SK-N-SH treated with all-trans-retinoic acid at 6 μM for 48 hours (cell line): ENCODE measurements around the gene PCLO.

Experiments
- ATAC-seq: fragments of 200-7000 bp; cut with Tn5 transposase; 3 replicates; pipeline ENCODE4 v1.9.1; 2020; ENCODE audit warnings: mild to moderate bottlenecking, moderate library complexity
- ARNTL ChIP-seq: fragments of 450-650 bp; formaldehyde crosslinking; IDR thresholded peaks from 2 replicates; pipeline ENCODE4 v1.5.0; 2020; ENCODE audit warnings: low read depth, mild to moderate bottlenecking, moderate library complexity, borderline replicate concordance
- CREB5 ChIP-seq: fragments of 250-450 bp; sonication (Bioruptor Pico); IDR thresholded peaks from 2 replicates; pipeline ENCODE4 v1.5.1; 2020; ENCODE audit warnings: low read depth, mild to moderate bottlenecking, moderate library complexity
- CSDC2 ChIP-seq: fragments of 250-450 bp; sonication (Bioruptor Pico); IDR thresholded peaks from 2 replicates; pipeline ENCODE4 v1.5.0; 2020; ENCODE audit warnings: mild to moderate bottlenecking, moderate library complexity
- CSRNP3 ChIP-seq: fragments of 250-450 bp; sonication (Bioruptor Pico); IDR thresholded peaks from 2 replicates; pipeline ENCODE4 v1.5.1; 2021; ENCODE audit warnings: mild to moderate bottlenecking, moderate library complexity
- ESRRG ChIP-seq: fragments of 250-450 bp; sonication (Bioruptor Pico); IDR thresholded peaks from 2 replicates; pipeline ENCODE4 v1.6.1; 2021; ENCODE audit warnings: mild to moderate bottlenecking
- GLIS3 ChIP-seq: fragments of 250-450 bp; sonication (Bioruptor Pico); IDR thresholded peaks from 2 replicates; pipeline ENCODE4 v1.5.0; 2020; ENCODE audit warnings: mild to moderate bottlenecking, moderate library complexity
- ISL1 ChIP-seq: fragments of 250-450 bp; sonication (Bioruptor Pico); IDR thresholded peaks from 2 replicates; pipeline ENCODE4 v2.1.2; 2022; ENCODE audit warnings: mild to moderate bottlenecking, moderate library complexity
- OSR1 ChIP-seq: fragments of 250-450 bp; sonication (Bioruptor Pico); IDR thresholded peaks from 2 replicates; pipeline ENCODE4 v1.8.0; 2022; ENCODE audit warnings: moderate library complexity, mild to moderate bottlenecking, inconsistent platforms
- PATZ1 ChIP-seq: fragments of 250-450 bp; sonication (Bioruptor Pico); IDR thresholded peaks from 2 replicates; pipeline ENCODE4 v1.8.0; 2020; ENCODE audit warnings: mild to moderate bottlenecking, moderate library complexity, borderline replicate concordance
- POU6F1 ChIP-seq: fragments of 250-450 bp; sonication (Bioruptor Pico); IDR thresholded peaks from 2 replicates; pipeline ENCODE4 v1.8.0; 2021; ENCODE audit warnings: low read depth, mild to moderate bottlenecking, moderate library complexity, borderline replicate concordance
- PPARA ChIP-seq: fragments of 250-450 bp; sonication (Bioruptor Pico); IDR thresholded peaks from 2 replicates; pipeline ENCODE4 v1.5.0; 2020; ENCODE audit warnings: mild to moderate bottlenecking, borderline replicate concordance
- RARB ChIP-seq: fragments of 250-450 bp; sonication (Bioruptor Pico); IDR thresholded peaks from 2 replicates; pipeline ENCODE4 v1.8.0; 2021; ENCODE audit warnings: mild to moderate bottlenecking, moderate library complexity
- SNAI2 ChIP-seq: fragments of 250-450 bp; sonication (Bioruptor Pico); IDR thresholded peaks from 2 replicates; pipeline ENCODE4 v1.5.0; 2020; ENCODE audit warnings: mild to moderate bottlenecking, moderate library complexity
- TCF4 ChIP-seq: fragments of 250-450 bp; sonication (Bioruptor Pico); IDR thresholded peaks from 2 replicates; pipeline ENCODE4 v1.8.0; 2021; ENCODE audit warnings: mild to moderate bottlenecking, moderate library complexity, borderline replicate concordance
- TOX ChIP-seq: fragments of 250-450 bp; sonication (Bioruptor Pico); IDR thresholded peaks from 2 replicates; pipeline ENCODE4 v1.8.0; 2021; ENCODE audit warnings: mild to moderate bottlenecking, moderate library complexity, borderline replicate concordance
- TSHZ2 ChIP-seq: fragments of 250-450 bp; sonication (Bioruptor Pico); IDR thresholded peaks from 2 replicates; pipeline ENCODE4 v1.5.0; 2020; ENCODE audit warnings: mild to moderate bottlenecking, moderate library complexity
- ZC3H10 ChIP-seq: fragments of 250-450 bp; sonication (Bioruptor Pico); IDR thresholded peaks from 2 replicates; pipeline ENCODE4 v1.5.1; 2021; ENCODE audit warnings: mild to moderate bottlenecking, moderate library complexity
- ZFP3 ChIP-seq: fragments of 250-450 bp; sonication (Bioruptor Pico); IDR thresholded peaks from 2 replicates; pipeline ENCODE4 v1.5.0; 2020; ENCODE audit warnings: mild to moderate bottlenecking, moderate library complexity
- ZFP30 ChIP-seq: fragments of 450-650 bp; formaldehyde crosslinking; IDR thresholded peaks from 2 replicates; pipeline ENCODE4 v1.5.0; 2022; ENCODE audit warnings: mild to moderate bottlenecking, moderate library complexity
- ZNF565 ChIP-seq: fragments of 450-650 bp; formaldehyde crosslinking; conservative IDR thresholded peaks from 2 replicates; pipeline ENCODE4 v1.5.0; 2020; ENCODE audit warnings: low read depth, mild to moderate bottlenecking, moderate library complexity
- ZNF70 ChIP-seq: fragments of 450-650 bp; formaldehyde crosslinking; IDR thresholded peaks from 2 replicates; pipeline ENCODE4 v1.5.0; 2020; ENCODE audit warnings: mild to moderate bottlenecking, moderate library complexity
- ZNF8 ChIP-seq: fragments of 450-650 bp; formaldehyde crosslinking; IDR thresholded peaks from 2 replicates; pipeline ENCODE4 v1.5.0; 2020; ENCODE audit warnings: mild to moderate bottlenecking, moderate library complexity

Gene PCLO

GRCh38 chr7:82839063-82839462 is 323.6 kb downstream of the PCLO start:
- ATAC-seq: peak; percentile 70
- no peak for TF ChIP-seq ZNF8 (CRISPR knock-in tag)
- no peak for TF ChIP-seq TSHZ2 (CRISPR knock-in tag)
- TF ChIP-seq CSDC2 (CRISPR knock-in tag): no peak
- no peak for TF ChIP-seq TCF4 (CRISPR knock-in tag)
- TF ChIP-seq ISL1 (CRISPR knock-in tag): peak; percentile 72
- TF ChIP-seq ZNF70 (CRISPR knock-in tag): no peak
- peak; percentile 72; the same call in 1 of the 2 replicates for TF ChIP-seq POU6F1 (CRISPR knock-in tag)
- no peak; the same call in 1 of the 2 replicates for TF ChIP-seq RARB (CRISPR knock-in tag)
- no peak for TF ChIP-seq ZFP3 (CRISPR knock-in tag)
- TF ChIP-seq CSRNP3: no peak
- no peak for TF ChIP-seq ESRRG (CRISPR knock-in tag)
- no peak for TF ChIP-seq CREB5 (CRISPR knock-in tag)
- peak; percentile 90 for TF ChIP-seq ZC3H10 (CRISPR knock-in tag)
- TF ChIP-seq SNAI2: no peak
- TF ChIP-seq GLIS3 (CRISPR knock-in tag): no peak

GRCh38 chr7:82838314-82838713 is 324.4 kb downstream of the PCLO start:
- peak; percentile 86 for ATAC-seq
- TF ChIP-seq ESRRG (CRISPR knock-in tag) (no peak), ISL1 (CRISPR knock-in tag) (peak; percentile 53), PPARA (no peak), PATZ1 (CRISPR knock-in tag) (no peak), TCF4 (CRISPR knock-in tag) (peak; percentile 91)
- TF ChIP-seq, all 23 proteins: peak for 2

- ATAC-seq: no peak
- TF ChIP-seq SNAI2 (no peak), ARNTL (CRISPR knock-in tag) (no peak), ZNF70 (CRISPR knock-in tag) (no peak), ZFP3 (CRISPR knock-in tag) (no peak), RARB (CRISPR knock-in tag) (no peak), ZFP30 (CRISPR knock-in tag) (no peak), CSRNP3 (no peak), ZNF565 (CRISPR knock-in tag) (no peak), TSHZ2 (CRISPR knock-in tag) (no peak), ESRRG (CRISPR knock-in tag) (no peak), CSDC2 (CRISPR knock-in tag) (no peak), OSR1 (no peak), CREB5 (CRISPR knock-in tag) (no peak), ZC3H10 (CRISPR knock-in tag) (no peak), TOX (CRISPR knock-in tag) (no peak)
Measured at GRCh38 chr7:82823073-82823472, 339.6 kb downstream of the PCLO start.
